Large intestine (tissue), 12 donors: ENCODE data around the gene KANSL3. TPM values are rescaled to one million over a fixed set of nuclear protein-coding genes. Genes with fewer than 3 reads are reported as not detected.

Source experiments
- DNase-seq, 2 donors: peaks; one replicate each; pipeline versions ENCODE4 v3.0.0 to v3.0.0-alpha.2; 2013
- H3K27ac ChIP-seq: one replicate; pipeline ENCODE4 v1.5.1; 2013; ENCODE audit warnings: low read length
- H3K27me3 ChIP-seq: 2 replicates; pipeline ENCODE4 v1.6.1; 2013; ENCODE audit warnings: low read length; ENCODE audit not compliant: control insufficient read depth, insufficient read depth
- H3K36me3 ChIP-seq: 2 replicates; pipeline ENCODE4 v1.6.1; 2013; ENCODE audit warnings: low read length; ENCODE audit not compliant: control insufficient read depth, insufficient read depth
- H3K4me1 ChIP-seq: one replicate; pipeline ENCODE4 v1.6.1; 2013; ENCODE audit warnings: low read length; ENCODE audit not compliant: control insufficient read depth, insufficient read depth
- H3K4me3 ChIP-seq: one replicate; pipeline ENCODE4 v1.5.1; 2013; ENCODE audit warnings: low read length
- H3K9me3 ChIP-seq: one replicate; pipeline ENCODE4 v1.6.1; 2013; ENCODE audit warnings: mild to moderate bottlenecking, low read depth, low read length, moderate library complexity; ENCODE audit not compliant: control insufficient read depth
- WGBS: methylation state at CpG from one replicate; pipeline ENCODE4 v1.1.5; 2013; ENCODE audit warnings: low lambda C conversion rate; ENCODE audit not compliant: insufficient coverage; 5-methylcytosine and 5-hydroxymethylcytosine counted together
- long read RNA-seq, 11 donors: transcript quantifications; one replicate each; lab custom pipeline, GENCODE V29; 2026
- polyA plus RNA-seq: library from polyadenylated mRNA; unstranded; fragments of 120-200 nt; gene quantifications from one replicate; pipeline ENCODE4 v1.2.1, GENCODE V29; 2013

Gene KANSL3
- polyA plus RNA-seq = 41.6 TPM
- long read RNA-seq, donor 1 = 0 reads
- long read RNA-seq, donor 2, partial matches to known transcripts = 5 of 5 reads
- long read RNA-seq, donor 2, other reads (novel, unspliced or antisense) = 0 of 5 reads
- long read RNA-seq, donor 3 = 0 reads
- long read RNA-seq, donor 4 = 0 reads
- long read RNA-seq, donor 5, full-length matches to known transcripts = 1 of 1 reads
- long read RNA-seq, donor 5, partial matches to known transcripts = 0 of 1 reads
- long read RNA-seq, donor 5, other reads (novel, unspliced or antisense) = 0 of 1 reads
- long read RNA-seq, donor 6, full-length matches to known transcripts = 2 of 2 reads
- long read RNA-seq, donor 6, partial matches to known transcripts = 0 of 2 reads
- long read RNA-seq, donor 6, other reads (novel, unspliced or antisense) = 0 of 2 reads
- long read RNA-seq, donor 7 = 0 reads
- long read RNA-seq, donor 8, full-length matches to known transcripts = 1 of 1 reads
- long read RNA-seq, donor 8, partial matches to known transcripts = 0 of 1 reads
- long read RNA-seq, donor 8, other reads (novel, unspliced or antisense) = 0 of 1 reads
- long read RNA-seq, donor 9, full-length matches to known transcripts = 1 of 1 reads
- long read RNA-seq, donor 9, partial matches to known transcripts = 0 of 1 reads
- long read RNA-seq, donor 9, other reads (novel, unspliced or antisense) = 0 of 1 reads
- long read RNA-seq, donor 10, full-length matches to known transcripts = 1 of 1 reads
- long read RNA-seq, donor 10, partial matches to known transcripts = 0 of 1 reads
- long read RNA-seq, donor 10, other reads (novel, unspliced or antisense) = 0 of 1 reads
- long read RNA-seq, donor 11, full-length matches to known transcripts = 2 of 2 reads
- long read RNA-seq, donor 11, partial matches to known transcripts = 0 of 2 reads
- long read RNA-seq, donor 11, other reads (novel, unspliced or antisense) = 0 of 2 reads

GRCh38 chr2:96638144-96639121 is at the start of gene KANSL3:
TSS of gene KANSL3 (minus strand) at chr2:96638312. CDS start at chr2:96637135, 1,177 bp downstream.
- H3K36me3 ChIP-seq = peaks cover 6% of the 10 kb centered on the region
- peak within 1 kb of the TSS; percentile 74 for H3K4me3 ChIP-seq
- DNase-seq = peak; percentile 92 to 97
- no peaks in the 10 kb centered on the region for H3K27me3 ChIP-seq
- peaks cover 18% of the 10 kb centered on the region for H3K4me1 ChIP-seq
- no CpG with 5 or more reads among the region's 67 CpGs for WGBS
- peak within 1 kb of the TSS; percentile 38 for H3K27ac ChIP-seq
- no peaks in the 10 kb centered on the region for H3K9me3 ChIP-seq

GRCh38 chr2:96687266-96687665 is 49.2 kb upstream of the KANSL3 start:
- no peak for DNase-seq
- H3K4me1 ChIP-seq = peaks cover 35% of the 10 kb centered on the region
- H3K36me3 ChIP-seq = no peaks in the 10 kb centered on the region
- no peak overlapping the region for H3K4me3 ChIP-seq
- H3K9me3 ChIP-seq = no peaks in the 10 kb centered on the region
- no CpG with 5 or more reads among the region's 3 CpGs for WGBS
- no peaks in the 10 kb centered on the region for H3K27me3 ChIP-seq
- H3K27ac ChIP-seq = no peak overlapping the region

DNA sequence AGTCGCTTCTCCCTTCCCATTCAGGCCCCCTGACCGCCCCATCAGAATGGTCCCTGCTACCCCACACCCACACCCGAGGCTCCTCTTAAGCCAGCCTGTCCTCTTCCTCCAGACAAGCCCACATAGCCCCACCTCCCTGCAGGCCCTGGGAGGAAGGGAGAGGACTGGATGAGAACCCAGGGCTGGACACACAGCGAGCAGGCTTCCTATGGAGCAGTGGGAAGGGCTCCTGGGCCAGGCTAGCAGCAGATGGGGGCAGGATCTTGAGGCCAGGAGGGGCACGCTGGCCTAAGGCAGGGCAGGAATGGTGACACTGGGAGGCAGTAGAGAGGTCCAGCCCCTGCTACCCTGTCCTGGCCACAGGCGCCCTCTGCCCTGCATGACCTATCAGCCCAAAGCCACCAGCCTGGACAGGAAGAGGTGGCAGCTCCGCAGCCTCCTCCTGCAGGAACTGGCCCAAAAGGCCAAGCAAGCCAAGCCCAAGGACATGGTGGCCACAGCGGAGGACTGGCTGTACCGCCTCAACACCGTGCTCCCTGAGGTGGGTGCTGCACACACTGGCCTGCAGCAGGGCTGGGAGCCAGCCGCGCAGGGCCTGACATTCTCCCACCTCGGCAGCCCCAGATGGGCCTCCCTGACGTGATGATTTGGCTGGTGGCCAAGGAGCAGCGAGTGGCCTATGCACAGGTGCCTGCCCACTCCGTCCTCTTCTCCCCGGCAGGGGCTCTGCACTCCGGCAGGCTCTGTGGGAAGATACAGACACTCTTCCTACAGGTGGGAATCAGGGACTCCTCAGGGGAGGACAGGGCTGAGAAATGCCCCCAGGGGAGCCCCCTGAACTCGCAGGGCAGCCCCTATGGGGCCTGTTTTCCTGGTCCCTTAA is 47.7 kb upstream of the KANSL3 start:
- Histone ChIP-seq H3K9me3 (no peaks in the 10 kb centered on the region), H3K27me3 (no peaks in the 10 kb centered on the region), H3K4me1 (peaks cover 35% of the 10 kb centered on the region), H3K27ac (no peak overlapping the region), H3K36me3 (no peaks in the 10 kb centered on the region), H3K4me3 (no peak overlapping the region)
- peak; percentile 83 to 89 for DNase-seq
- no CpG with 5 or more reads among the region's 19 CpGs for WGBS

GRCh38 chr2:96684883-96685576 is 46.9 kb upstream of the KANSL3 start:
- Histone ChIP-seq H3K27me3 (no peaks in the 10 kb centered on the region), H3K4me3 (no peak overlapping the region), H3K27ac (no peak overlapping the region), H3K4me1 (peaks cover 41% of the 10 kb centered on the region), H3K36me3 (no peaks in the 10 kb centered on the region), H3K9me3 (no peaks in the 10 kb centered on the region)
- DNase-seq = peak in 1 of 2 donors; percentile 25
- WGBS = 90% methylated on average over 4 of the region's 16 CpGs

DNA sequence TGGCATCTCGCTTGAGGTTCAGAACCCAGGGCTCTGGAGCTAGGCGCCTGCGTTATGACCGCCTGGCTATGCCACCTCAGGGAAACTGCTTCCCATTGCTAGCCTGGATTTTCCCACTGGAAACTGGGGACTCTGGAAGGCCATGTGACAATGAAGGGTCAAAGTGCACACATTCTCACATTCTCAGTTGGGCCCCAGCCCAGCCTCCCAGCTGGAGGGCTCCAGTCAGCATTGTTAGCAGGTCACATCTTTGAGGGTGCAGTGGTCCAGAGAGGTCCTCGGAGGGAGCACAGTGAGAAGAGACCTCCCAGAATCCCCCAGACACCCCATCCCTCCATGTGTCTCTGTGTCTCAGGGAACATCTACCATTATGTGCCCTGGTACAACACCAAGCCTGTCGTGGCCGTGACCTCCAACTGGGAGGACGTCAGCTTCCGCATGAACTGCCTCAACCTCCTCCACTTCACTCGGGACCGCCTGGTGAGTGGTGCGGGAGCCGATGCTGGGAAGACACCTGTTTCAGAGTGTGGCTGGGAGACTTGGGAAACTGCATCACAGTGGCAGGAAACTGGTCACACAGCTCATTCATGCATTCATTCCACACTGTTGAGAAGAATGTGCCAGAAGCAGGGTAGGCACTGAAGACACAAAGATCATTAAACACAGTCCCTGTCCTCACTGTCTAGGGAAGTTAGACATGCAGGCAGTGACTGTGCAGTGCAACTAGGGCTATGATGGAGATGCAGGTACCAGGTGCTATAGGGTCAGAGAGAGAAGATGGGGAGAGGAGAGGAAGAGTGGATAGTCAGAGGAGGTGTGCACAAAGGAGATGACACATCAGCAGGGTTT is 46.1 kb upstream of the KANSL3 start:
- Histone ChIP-seq H3K27me3 (no peaks in the 10 kb centered on the region), H3K36me3 (no peaks in the 10 kb centered on the region), H3K27ac (peak overlapping the region; percentile 14), H3K4me3 (no peak overlapping the region), H3K9me3 (no peaks in the 10 kb centered on the region), H3K4me1 (peaks cover 41% of the 10 kb centered on the region)
- peak; percentile 60 to 86 for DNase-seq
- WGBS = 93% methylated on average over 3 of the region's 13 CpGs

GRCh38 chr2:96683307-96683706 is 45.2 kb upstream of the KANSL3 start:
- Histone ChIP-seq H3K9me3 (no peaks in the 10 kb centered on the region), H3K27me3 (no peaks in the 10 kb centered on the region), H3K27ac (no peak overlapping the region), H3K4me1 (peaks cover 41% of the 10 kb centered on the region), H3K4me3 (no peak overlapping the region), H3K36me3 (no peaks in the 10 kb centered on the region)
- WGBS = no CpG with 5 or more reads among the region's 5 CpGs
- DNase-seq = no peak

DNA sequence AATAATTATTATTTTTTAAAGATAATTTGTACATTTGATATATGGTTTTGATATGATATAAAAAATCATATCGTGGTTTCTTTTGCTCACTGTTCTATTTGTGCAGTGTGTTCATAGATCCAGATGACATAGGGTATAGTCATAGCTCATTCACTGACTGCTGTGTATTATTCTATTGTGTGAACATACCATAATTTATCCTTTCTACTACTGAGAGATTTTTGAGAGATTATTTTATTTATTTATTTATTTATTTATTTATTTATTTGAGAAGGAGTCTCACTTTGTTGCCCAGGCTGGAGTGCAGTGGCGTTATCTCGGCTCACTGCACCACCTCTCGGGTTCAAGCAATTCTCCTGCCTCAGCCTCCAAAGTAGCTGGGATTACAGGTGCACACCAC is 43.4 kb upstream of the KANSL3 start:
- no peaks in the 10 kb centered on the region for H3K36me3 ChIP-seq
- 100% methylated on average over 1 of the region's 4 CpGs for WGBS
- H3K4me3 ChIP-seq = no peak overlapping the region
- no peak for DNase-seq
- no peaks in the 10 kb centered on the region for H3K9me3 ChIP-seq
- no peaks in the 10 kb centered on the region for H3K27me3 ChIP-seq
- H3K27ac ChIP-seq = no peak overlapping the region
- peaks cover 41% of the 10 kb centered on the region for H3K4me1 ChIP-seq

DNA sequence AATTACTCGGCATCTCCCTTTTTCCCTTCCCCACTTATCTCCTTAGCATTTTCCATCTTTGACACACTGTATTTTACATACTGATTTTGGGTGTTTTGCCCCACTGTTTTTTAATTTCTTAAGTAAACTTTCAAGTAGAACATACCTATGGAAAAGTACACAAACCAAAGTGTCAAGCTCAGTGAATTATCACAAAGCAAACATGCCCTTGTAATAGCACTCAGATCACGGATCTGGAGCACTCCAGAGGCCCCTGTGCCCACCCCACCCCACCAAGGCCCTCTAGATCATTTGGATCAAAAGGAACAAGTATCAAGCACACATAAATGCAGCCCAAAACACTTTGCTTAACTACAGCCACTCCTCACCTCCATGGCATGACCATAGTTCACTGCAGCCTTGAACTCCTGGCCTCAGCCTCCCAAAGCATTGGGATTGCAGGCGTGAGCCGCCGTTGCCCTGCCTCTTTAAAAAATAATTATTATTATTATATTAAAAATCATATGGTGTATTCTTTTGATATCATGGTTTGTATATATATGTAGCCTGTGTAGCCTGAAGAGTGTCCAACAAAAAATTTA is 42.5 kb upstream of the KANSL3 start:
- Histone ChIP-seq H3K36me3 (no peaks in the 10 kb centered on the region), H3K27ac (no peak overlapping the region), H3K4me1 (peaks cover 32% of the 10 kb centered on the region), H3K4me3 (no peak overlapping the region), H3K27me3 (no peaks in the 10 kb centered on the region), H3K9me3 (no peaks in the 10 kb centered on the region)
- DNase-seq = peak in 1 of 2 donors; percentile 45
- 33% methylated on average over 3 of the region's 5 CpGs for WGBS
